ACC112 (cell line): ENCODE results near the gene TMPRSS9.
A peak's percentile ranks its signal among the peaks of the same experiment; 100 is the strongest.

Source experiments
- H2AFZ ChIP-seq: fragments of 200-600 bp; sonication (generic); one replicate; pipeline ENCODE4 v1.6.0; 2017; ENCODE audit warnings: antibody characterized with exemption, low read length; ENCODE audit not compliant: unreplicated experiment
- H3K27ac ChIP-seq: fragments of 200-600 bp; sonication (generic); 2 replicates; pipeline ENCODE4 v1.5.1; 2014; ENCODE audit warnings: low read depth, mild to moderate bottlenecking, antibody characterized with exemption, low read length, moderate library complexity
- H3K27me3 ChIP-seq: fragments of 200-600 bp; sonication (generic); 2 replicates; pipeline ENCODE4 v1.6.1; 2014; ENCODE audit warnings: mild to moderate bottlenecking, antibody characterized with exemption, low read length, moderate library complexity, mixed read lengths; ENCODE audit not compliant: insufficient read depth
- H3K36me3 ChIP-seq: fragments of 200-600 bp; sonication (generic); 2 replicates; pipeline ENCODE4 v1.6.1; 2016; ENCODE audit warnings: mild to moderate bottlenecking, antibody characterized with exemption, low read length, moderate library complexity, mixed read lengths; ENCODE audit not compliant: insufficient read depth
- H3K4me1 ChIP-seq: fragments of 200-600 bp; sonication (generic); one replicate; pipeline ENCODE4 v1.6.1; 2016; ENCODE audit warnings: low read length, mixed read lengths; ENCODE audit not compliant: insufficient read depth, unreplicated experiment, control insufficient read depth
- H3K4me3 ChIP-seq: fragments of 200-600 bp; sonication (generic); 2 replicates; pipeline ENCODE4 v1.5.1; 2014; ENCODE audit warnings: mild to moderate bottlenecking, low read depth, low read length
- H3K79me2 ChIP-seq: fragments of 200-600 bp; sonication (generic); one replicate; pipeline ENCODE4 v1.6.0; 2016; ENCODE audit warnings: low read length; ENCODE audit not compliant: control insufficient read depth, unreplicated experiment, insufficient read depth

Gene TMPRSS9

DNA sequence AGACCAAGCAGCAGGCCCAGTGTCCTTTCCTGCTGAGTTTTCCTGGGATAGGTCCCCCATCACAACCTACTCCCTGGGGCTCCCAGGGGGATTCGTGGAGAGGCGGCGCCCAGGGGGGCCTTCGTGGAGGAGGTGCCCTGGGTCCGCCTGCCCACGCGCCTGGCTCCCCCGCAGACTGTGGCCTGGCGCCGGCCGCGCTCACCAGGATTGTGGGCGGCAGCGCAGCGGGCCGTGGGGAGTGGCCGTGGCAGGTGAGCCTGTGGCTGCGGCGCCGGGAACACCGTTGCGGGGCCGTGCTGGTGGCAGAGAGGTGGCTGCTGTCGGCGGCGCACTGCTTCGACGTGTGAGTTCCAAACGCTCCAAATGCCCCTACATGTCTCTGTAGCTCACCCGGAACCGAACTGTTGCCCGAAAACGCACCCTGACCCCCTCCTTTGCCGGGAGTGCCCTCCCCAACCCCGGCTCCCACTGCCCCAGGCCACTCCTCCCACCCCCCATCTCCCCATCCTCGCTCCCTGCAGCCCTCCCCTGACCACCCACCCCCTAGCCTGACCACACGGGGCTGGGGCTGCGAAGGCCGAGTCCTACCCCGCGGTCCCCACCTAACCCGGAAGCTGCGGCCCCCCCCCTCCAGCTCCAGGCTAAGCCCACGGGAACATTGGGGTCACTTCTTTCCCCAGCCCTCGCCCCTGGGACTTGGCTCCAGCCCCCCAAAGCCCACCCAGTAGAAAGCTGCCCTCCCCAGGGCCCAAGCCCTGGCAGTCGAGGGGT lies 64.0 kb downstream of the TMPRSS9 start:
- H3K4me3 ChIP-seq, result no peak overlapping the region
- H3K79me2 ChIP-seq, result peaks cover 32% of the 10 kb centered on the region
- H3K27me3 ChIP-seq, result no peaks in the 10 kb centered on the region
- no peaks in the 10 kb centered on the region for H3K36me3 ChIP-seq
- H3K27ac ChIP-seq, result no peak overlapping the region
- peaks cover 11% of the 10 kb centered on the region for H3K4me1 ChIP-seq
- H2AFZ ChIP-seq, result no peak overlapping the region

- H3K79me2 ChIP-seq, result peaks cover 32% of the 10 kb centered on the region
- peak overlapping the region; percentile 98 for H3K4me3 ChIP-seq
Measured at GRCh38 chr19:2424686-2425621, 64.9 kb downstream of the TMPRSS9 start.

GRCh38 chr19:2425622-2426581 lies 65.8 kb downstream of the TMPRSS9 start:
- peak overlapping the region; percentile 32; the same call in 1 of the 2 replicates for H3K27ac ChIP-seq

More at GRCh38 chr19:2424686-2425621, 64.9 kb downstream of the TMPRSS9 start:
- Histone ChIP-seq H3K36me3 (no peaks in the 10 kb centered on the region), H3K27me3 (no peaks in the 10 kb centered on the region), H2AFZ (no peak overlapping the region), H3K27ac (no peak overlapping the region), H3K4me1 (peaks cover 11% of the 10 kb centered on the region)

GRCh38 chr19:2426611-2427428 lies 66.8 kb downstream of the TMPRSS9 start:
- Histone ChIP-seq H3K4me3 (peak overlapping the region; percentile 98), H3K36me3 (no peaks in the 10 kb centered on the region), H2AFZ (peak overlapping the region; percentile 88)

More at GRCh38 chr19:2425622-2426581, 65.8 kb downstream of the TMPRSS9 start:
- Histone ChIP-seq H3K36me3 (no peaks in the 10 kb centered on the region), H3K79me2 (peaks cover 32% of the 10 kb centered on the region), H3K4me3 (peak overlapping the region; percentile 98), H2AFZ (no peak overlapping the region), H3K27me3 (no peaks in the 10 kb centered on the region), H3K4me1 (peaks cover 11% of the 10 kb centered on the region)

GRCh38 chr19:2427429-2428320 lies 67.6 kb downstream of the TMPRSS9 start, which contains the start of gene TIMM13:
Gene TIMM13 (minus strand): TSS chr19:2427586. CDS start chr19:2427533, 53 bp downstream.
- peaks cover 11% of the 10 kb centered on the region for H3K4me1 ChIP-seq
- H3K27ac ChIP-seq, result peak within 1 kb of the TSS; percentile 91
- H3K36me3 ChIP-seq, result no peaks in the 10 kb centered on the region
- no peaks in the 10 kb centered on the region for H3K27me3 ChIP-seq
- H2AFZ ChIP-seq, result peak within 1 kb of the TSS; percentile 88
- peak within 1 kb of the TSS; percentile 98 for H3K4me3 ChIP-seq
- H3K79me2 ChIP-seq, result peaks cover 29% of the 10 kb centered on the region

More at GRCh38 chr19:2426611-2427428, 66.8 kb downstream of the TMPRSS9 start:
- peak overlapping the region; percentile 91 for H3K27ac ChIP-seq
- peaks cover 11% of the 10 kb centered on the region for H3K4me1 ChIP-seq
- no peaks in the 10 kb centered on the region for H3K27me3 ChIP-seq
- peaks cover 29% of the 10 kb centered on the region for H3K79me2 ChIP-seq

GRCh38 chr19:2428321-2428690 lies 68.2 kb downstream of the TMPRSS9 start:
- Histone ChIP-seq H3K4me3 (no peak overlapping the region), H3K27ac (0 out of 2 replicates have a peak overlapping the region, but pooled peaks have one; percentile 91), H2AFZ (no peak overlapping the region), H3K79me2 (peaks cover 29% of the 10 kb centered on the region), H3K27me3 (no peaks in the 10 kb centered on the region), H3K36me3 (no peaks in the 10 kb centered on the region), H3K4me1 (peaks cover 11% of the 10 kb centered on the region)

GRCh38 chr19:2428756-2429711 lies 69.0 kb downstream of the TMPRSS9 start:
- Histone ChIP-seq H3K27me3 (no peaks in the 10 kb centered on the region), H3K27ac (no peak overlapping the region), H3K4me3 (no peak overlapping the region), H3K36me3 (no peaks in the 10 kb centered on the region), H3K79me2 (peaks cover 22% of the 10 kb centered on the region), H2AFZ (no peak overlapping the region), H3K4me1 (peaks cover 11% of the 10 kb centered on the region)

- Histone ChIP-seq H3K4me1 (peaks cover 11% of the 10 kb centered on the region), H2AFZ (no peak overlapping the region), H3K27me3 (no peaks in the 10 kb centered on the region), H3K79me2 (peaks cover 20% of the 10 kb centered on the region), H3K4me3 (no peak overlapping the region), H3K36me3 (no peaks in the 10 kb centered on the region), H3K27ac (no peak overlapping the region)
Measured at GRCh38 chr19:2429917-2430535, 70.0 kb downstream of the TMPRSS9 start.
